Osteoblast (primary cell): Measurements from ENCODE around the gene LMTK2. TPM values are rescaled to one million over a fixed set of nuclear protein-coding genes. Genes with fewer than 3 reads are reported as not detected.
A peak's percentile ranks its signal among the peaks of the same experiment; 100 is the strongest.
"Not testable (repeated sequence)": the region's sequence is repeated elsewhere in the genome, so short reads cannot be mapped to it uniquely, and the experiment has no call there.

Experiments used
- DNase-seq: peaks from one replicate; pipeline ENCODE4 v3.0.0; 2011; ENCODE audit warnings: low spot score, mixed read lengths; ENCODE audit not compliant: insufficient read length; ENCODE audit errors: missing footprints
- H2AFZ ChIP-seq: 2 replicates; pipeline ENCODE4 v1.6.0; 2011; ENCODE audit warnings: mild to moderate bottlenecking, low read length
- H3K27ac ChIP-seq: 2 replicates; pipeline ENCODE4 v1.5.1; 2011; ENCODE audit warnings: mild to moderate bottlenecking, low read depth, low read length, moderate library complexity
- H3K27me3 ChIP-seq: 2 replicates; pipeline ENCODE4 v1.6.0; 2012; ENCODE audit warnings: mild to moderate bottlenecking, control low read depth, inconsistent platforms, low read length, moderate library complexity; ENCODE audit not compliant: insufficient read depth
- H3K36me3 ChIP-seq: 2 replicates; pipeline ENCODE4 v1.5.1; 2011; ENCODE audit warnings: mild to moderate bottlenecking, low read length, control low read depth, moderate library complexity; ENCODE audit not compliant: insufficient read depth
- H3K4me1 ChIP-seq: 2 replicates; pipeline ENCODE4 v1.5.1; 2011; ENCODE audit warnings: mild to moderate bottlenecking, low read length, control low read depth, moderate library complexity; ENCODE audit not compliant: insufficient read depth
- H3K4me2 ChIP-seq: 2 replicates; pipeline ENCODE4 v1.6.0; 2011; ENCODE audit warnings: mild to moderate bottlenecking, low read length; ENCODE audit not compliant: insufficient read depth
- H3K4me3 ChIP-seq: fragments of 200-600 bp; sonication (generic); 3 replicates; pipeline ENCODE4 v1.5.1; 2012; ENCODE audit warnings: mild to moderate bottlenecking, low read length, inconsistent platforms; ENCODE audit not compliant: insufficient read depth
- H3K79me2 ChIP-seq: 2 replicates; pipeline ENCODE4 v1.6.0; 2012; ENCODE audit warnings: mild to moderate bottlenecking, low read length, control low read depth, inconsistent platforms; ENCODE audit not compliant: insufficient read depth
- H3K9me3 ChIP-seq: 2 replicates; pipeline ENCODE4 v1.5.1; 2011; ENCODE audit warnings: low read depth, low read length, control low read depth
- H4K20me1 ChIP-seq: 2 replicates; pipeline ENCODE4 v1.6.0; 2012; ENCODE audit warnings: mild to moderate bottlenecking, low read length, control low read depth; ENCODE audit not compliant: insufficient read depth
- total RNA-seq: library from RNA; depleted of rRNA; stranded (reverse); fragments of >200 nt; gene quantifications from 2 replicates; pipeline ENCODE4 v1.2.3, GENCODE V29; 2012
- TF ChIP-seq, protein P1 (sequence below): IDR thresholded peaks from 2 replicates; pipeline ENCODE4 v1.5.1; 2011; ENCODE audit warnings: mild to moderate bottlenecking, low read depth, low read length, moderate library complexity; ENCODE audit errors: extremely low read depth

LMTK2 gene
- total RNA-seq, 1 donor: 14.1 TPM

DNA sequence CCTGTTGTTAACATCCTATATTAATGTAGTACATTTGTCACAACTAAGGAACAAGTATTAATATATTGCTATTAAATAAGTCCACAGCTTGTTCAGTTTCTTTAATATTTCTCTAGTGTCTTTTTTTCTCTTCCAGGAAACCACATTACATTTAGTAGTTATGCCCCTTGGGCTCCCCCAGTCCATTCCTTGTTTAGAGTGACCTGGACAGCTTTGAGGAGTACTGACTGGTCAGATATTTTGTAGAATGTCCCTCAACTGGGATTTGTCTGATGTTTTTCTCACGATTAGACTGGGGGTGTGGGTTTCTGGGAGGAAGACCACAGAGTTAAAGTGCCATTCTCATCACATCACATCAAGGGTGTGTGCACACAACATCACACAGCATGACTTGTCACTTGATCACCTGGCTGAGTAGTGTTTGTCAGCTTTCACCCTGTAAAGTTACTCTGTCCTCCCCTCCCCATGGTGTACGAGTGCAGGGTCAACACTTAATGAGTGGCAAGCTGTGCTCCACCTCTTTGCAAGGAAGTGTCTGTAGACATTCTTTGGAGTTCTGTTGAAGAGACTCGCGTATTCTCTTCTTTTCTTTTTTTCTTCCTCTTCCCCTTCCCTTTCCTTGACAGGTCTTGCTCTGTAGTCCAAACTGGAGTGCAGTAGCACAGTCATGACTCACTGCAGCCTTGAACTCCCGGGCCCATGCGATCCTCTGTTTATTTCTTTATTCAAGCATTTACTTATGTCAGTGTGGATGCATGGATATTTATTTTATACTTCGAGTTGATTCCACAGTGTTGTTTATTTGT is 10.2 kb downstream of the LMTK2 start:
- H4K20me1 ChIP-seq: peaks cover 11% of the 10 kb centered on the region
- no peaks in the 10 kb centered on the region for H3K36me3 ChIP-seq
- no peaks in the 10 kb centered on the region for H3K9me3 ChIP-seq
- H3K79me2 ChIP-seq: peaks cover 56% of the 10 kb centered on the region
- no peak overlapping the region for H2AFZ ChIP-seq
- peak; percentile 51 for DNase-seq
- H3K4me2 ChIP-seq: no peak overlapping the region
- H3K27ac ChIP-seq: no peak overlapping the region
- H3K27me3 ChIP-seq: no peaks in the 10 kb centered on the region
- H3K4me1 ChIP-seq: peaks cover 13% of the 10 kb centered on the region
- no peak overlapping the region for H3K4me3 ChIP-seq
- TF ChIP-seq, protein P1, sequence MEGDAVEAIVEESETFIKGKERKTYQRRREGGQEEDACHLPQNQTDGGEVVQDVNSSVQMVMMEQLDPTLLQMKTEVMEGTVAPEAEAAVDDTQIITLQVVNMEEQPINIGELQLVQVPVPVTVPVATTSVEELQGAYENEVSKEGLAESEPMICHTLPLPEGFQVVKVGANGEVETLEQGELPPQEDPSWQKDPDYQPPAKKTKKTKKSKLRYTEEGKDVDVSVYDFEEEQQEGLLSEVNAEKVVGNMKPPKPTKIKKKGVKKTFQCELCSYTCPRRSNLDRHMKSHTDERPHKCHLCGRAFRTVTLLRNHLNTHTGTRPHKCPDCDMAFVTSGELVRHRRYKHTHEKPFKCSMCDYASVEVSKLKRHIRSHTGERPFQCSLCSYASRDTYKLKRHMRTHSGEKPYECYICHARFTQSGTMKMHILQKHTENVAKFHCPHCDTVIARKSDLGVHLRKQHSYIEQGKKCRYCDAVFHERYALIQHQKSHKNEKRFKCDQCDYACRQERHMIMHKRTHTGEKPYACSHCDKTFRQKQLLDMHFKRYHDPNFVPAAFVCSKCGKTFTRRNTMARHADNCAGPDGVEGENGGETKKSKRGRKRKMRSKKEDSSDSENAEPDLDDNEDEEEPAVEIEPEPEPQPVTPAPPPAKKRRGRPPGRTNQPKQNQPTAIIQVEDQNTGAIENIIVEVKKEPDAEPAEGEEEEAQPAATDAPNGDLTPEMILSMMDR: no peak

DNA sequence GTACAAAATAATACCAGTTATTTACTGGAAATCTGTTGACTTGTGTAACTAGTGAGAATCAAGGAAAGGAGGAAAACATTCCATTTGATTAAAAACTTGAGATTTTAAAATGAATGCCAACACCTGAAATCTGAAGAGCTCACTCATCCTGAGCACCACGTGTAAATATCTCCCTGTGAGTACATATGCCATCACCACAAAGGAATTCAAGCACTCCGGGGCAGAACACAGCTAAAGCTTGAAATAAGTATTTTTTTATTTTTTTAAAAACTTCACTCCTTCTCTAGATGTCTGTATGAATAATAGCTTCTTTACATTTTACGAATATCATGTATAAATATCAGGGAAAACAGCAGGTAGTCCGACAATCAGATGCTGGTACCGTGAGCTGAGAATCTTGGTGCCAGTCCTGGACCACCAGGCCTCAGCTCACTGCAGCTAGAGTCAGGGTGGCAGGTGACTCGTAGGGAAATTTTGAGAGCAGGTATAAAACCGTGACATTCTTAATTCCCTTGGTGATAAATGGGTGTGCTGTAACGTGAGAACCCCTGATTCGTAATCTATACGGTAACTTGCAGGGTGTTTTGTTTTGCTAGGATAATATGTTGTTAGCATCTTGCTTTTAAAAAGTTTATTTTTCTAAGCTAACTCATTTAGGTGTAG is 12.7 kb downstream of the LMTK2 start:
- Histone ChIP-seq H3K27ac (peak overlapping the region; percentile 60), H3K27me3 (no peaks in the 10 kb centered on the region), H3K4me1 (peaks cover 13% of the 10 kb centered on the region), H3K36me3 (no peaks in the 10 kb centered on the region), H3K9me3 (no peaks in the 10 kb centered on the region), H3K79me2 (peaks cover 54% of the 10 kb centered on the region), H2AFZ (no peak overlapping the region), H3K4me2 (peak overlapping the region; percentile 54), H4K20me1 (peaks cover 3% of the 10 kb centered on the region), H3K4me3 (no peak overlapping the region)
- TF ChIP-seq, protein P1: no peak
- peak; percentile 88 for DNase-seq

DNA sequence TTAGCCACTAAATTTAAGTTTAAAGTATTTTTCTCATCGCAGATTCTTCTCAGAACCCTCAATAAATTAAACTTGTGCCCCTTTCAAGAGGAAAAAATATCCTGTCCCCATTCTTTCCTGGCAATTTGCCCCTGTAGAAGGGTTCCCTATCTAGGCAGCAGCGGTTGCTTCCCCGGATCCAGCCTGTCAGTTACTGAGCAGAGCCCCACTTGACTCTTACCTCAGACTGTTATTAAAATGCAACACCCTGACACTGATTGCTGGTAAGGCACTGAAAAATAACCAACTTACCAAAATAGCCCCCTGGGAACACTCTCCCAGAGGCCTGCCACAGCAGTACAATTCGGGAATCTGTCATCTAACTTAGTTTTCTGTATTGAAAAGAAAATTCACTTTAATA is 13.9 kb downstream of the LMTK2 start:
- H3K4me2 ChIP-seq: peak overlapping the region; percentile 54
- H4K20me1 ChIP-seq: peaks cover 5% of the 10 kb centered on the region
- H3K27ac ChIP-seq: peak overlapping the region; percentile 24
- peak; percentile 37 for DNase-seq
- H3K9me3 ChIP-seq: no peaks in the 10 kb centered on the region
- no peak overlapping the region for H3K4me3 ChIP-seq
- TF ChIP-seq, protein P1: no peak
- H3K79me2 ChIP-seq: peaks cover 49% of the 10 kb centered on the region
- H3K27me3 ChIP-seq: no peaks in the 10 kb centered on the region
- H3K4me1 ChIP-seq: peaks cover 13% of the 10 kb centered on the region
- no peaks in the 10 kb centered on the region for H3K36me3 ChIP-seq
- H2AFZ ChIP-seq: no peak overlapping the region

DNA sequence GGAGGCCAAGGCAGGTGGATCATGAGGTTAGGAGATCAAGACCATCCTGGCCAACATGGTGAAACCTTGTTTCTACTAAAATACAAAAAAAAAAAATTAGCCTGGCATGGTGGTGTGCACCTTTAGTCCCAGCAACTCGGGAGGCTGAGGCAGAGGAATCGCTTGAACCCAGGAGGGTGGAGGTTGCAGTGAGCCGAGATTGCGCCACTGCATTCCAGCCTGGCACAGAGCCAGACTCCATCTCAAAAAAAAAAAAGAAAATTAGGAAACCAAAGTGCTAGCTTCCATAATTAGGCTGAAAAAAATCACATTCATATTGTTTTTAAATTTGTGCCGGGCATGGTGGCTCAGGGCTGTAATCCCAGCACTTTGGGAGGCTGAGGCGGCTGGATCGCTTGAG is 14.7 kb downstream of the LMTK2 start:
- not testable (repeated sequence) for H3K36me3 ChIP-seq, H2AFZ ChIP-seq, H3K27ac ChIP-seq, H3K4me3 ChIP-seq, H3K4me2 ChIP-seq, H3K27me3 ChIP-seq, H3K9me3 ChIP-seq, DNase-seq
- Histone ChIP-seq H4K20me1 (peaks cover 11% of the 10 kb centered on the region), H3K4me1 (peaks cover 13% of the 10 kb centered on the region), H3K79me2 (peaks cover 49% of the 10 kb centered on the region)
